ENCODE results near the gene CALR3. TPM values are rescaled to one million over a fixed set of nuclear protein-coding genes. Genes with fewer than 3 reads are reported as not detected.
A peak's percentile ranks its signal among the peaks of the same experiment; 100 is the strongest.

Gene CALR3
- total and polyA plus RNA-seq, 2 of the 8 experiments (the other 6 are each of a cell fraction or from before 2014, with no cell fraction given), result 0.11 to 0.32 TPM

DNA sequence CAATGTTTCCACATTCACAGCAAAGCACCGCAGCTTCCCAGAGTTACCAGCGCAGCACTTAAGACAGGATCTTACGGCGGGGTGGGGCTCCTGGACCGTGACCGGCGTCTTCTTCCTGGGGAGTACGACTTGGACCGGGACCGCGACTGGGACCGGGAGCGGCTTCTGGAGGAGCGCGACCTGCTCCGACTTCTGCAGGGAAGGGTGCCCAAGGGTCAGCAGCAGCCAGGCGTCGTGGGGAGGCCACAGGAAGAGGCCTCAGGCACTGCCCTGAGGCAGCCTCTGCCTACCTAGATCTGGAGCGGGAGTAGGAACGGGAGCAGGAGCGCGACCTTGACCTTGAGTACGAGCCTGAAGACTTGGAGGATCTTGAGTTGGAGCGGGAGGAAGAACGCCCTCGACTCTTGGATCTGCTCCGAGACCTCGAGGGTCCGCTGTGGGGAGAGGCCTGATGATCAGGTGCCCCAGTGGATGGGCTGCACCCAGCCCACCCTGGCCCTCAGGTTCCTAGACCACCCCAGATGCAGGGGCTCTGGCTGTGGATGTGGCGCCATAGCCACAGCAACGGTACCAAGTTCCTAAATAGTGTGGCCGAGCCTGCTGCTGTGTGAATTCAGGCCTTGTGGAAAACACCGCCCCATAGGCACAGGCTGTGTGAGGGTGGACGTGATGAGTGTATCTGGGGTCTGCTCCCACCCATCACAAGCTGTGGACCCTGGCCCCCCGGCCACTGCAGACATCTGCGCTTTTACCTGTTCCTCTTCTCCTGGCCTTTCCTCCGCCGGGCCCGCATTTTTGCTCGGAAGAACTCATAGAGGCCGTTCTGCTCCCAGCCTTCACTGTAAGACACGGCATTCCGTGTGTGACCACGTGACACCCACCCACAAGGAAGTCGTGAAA is 24.4 kb upstream of the CALR3 start:
- Histone ChIP-seq H3K36me3 (ENCODE audit: control insufficient read depth in 2 of 4, insufficient read depth in 4 of 4, low read length in 3 of 4) (peaks cover 35 to 78% (median 74%) of the 10 kb centered on the region in 4 experiments), H3K4me1 (replicated peaks in 1 of 4; ENCODE audit: control insufficient read depth in 3 of 4, insufficient read depth in 4 of 4, low read length in 3 of 4) (no peaks in the 10 kb centered on the region), H2AFZ (ENCODE audit: low read length) (no peak overlapping the region), H3K9ac (replicated peaks in 1 of 4; ENCODE audit: extremely low read depth in 1 of 4, low read depth in 3 of 4, low read length in 3 of 4) (no peak overlapping the region; a peak in 1 of 7 replicates), H2BK5ac (ENCODE audit: low read depth, low read length) (no peak overlapping the region), H3K9me3 (ENCODE audit: insufficient read depth in 2 of 2, low read depth in 1 of 2, low read length in 1 of 2) (no peaks in the 10 kb centered on the region), H4K91ac (replicated peaks; ENCODE audit: insufficient read length, low read length) (no peak overlapping the region), H3K56ac (replicated peaks; ENCODE audit: insufficient read length, low read depth, low read length) (no peak overlapping the region), H2BK12ac (ENCODE audit: low read depth, low read length) (no peak overlapping the region), H2BK120ac (replicated peaks; ENCODE audit: low read depth, low read length) (no peak overlapping the region), H3K18ac (ENCODE audit: extremely low read depth, low read length) (no peak overlapping the region), H3K4ac (replicated peaks; ENCODE audit: insufficient read length, low read depth, low read length) (no peak overlapping the region), H4K5ac (ENCODE audit: insufficient read length, low read depth, low read length) (no peak overlapping the region), H4K8ac (ENCODE audit: extremely low read depth, insufficient read depth, low read length) (no peak overlapping the region), H3K4me2 (ENCODE audit: insufficient read depth in 1 of 2, low read depth in 2 of 2, low read length in 2 of 2) (no peak overlapping the region), H3K27ac (ENCODE audit: low read depth, low read length) (no peak overlapping the region), H3K23ac (ENCODE audit: insufficient read length) (no peak overlapping the region), H2BK20ac (ENCODE audit: low read length) (no peak overlapping the region), H3K14ac (ENCODE audit: insufficient read length) (no peak overlapping the region), H3K4me3 (ENCODE audit: extremely low read depth in 1 of 4, insufficient read depth in 2 of 4, low read depth in 3 of 4, low read length in 4 of 4) (no peak overlapping the region), H3K79me1 (ENCODE audit: low read depth, low read length) (no peaks in the 10 kb centered on the region), H3K27me3 (replicated peaks in 1 of 4; ENCODE audit: control insufficient read depth in 3 of 4, extremely low read depth in 1 of 4, insufficient read depth in 3 of 4, low read length in 3 of 4) (no peaks in the 10 kb centered on the region), H2AK5ac (ENCODE audit: low read depth, low read length) (no peak overlapping the region), H4K20me1 (replicated peaks in 1 of 2; ENCODE audit: control insufficient read depth in 1 of 2, insufficient read depth in 2 of 2, low read length in 2 of 2) (peaks cover 14 to 35% of the 10 kb centered on the region in 2 experiments), H3K79me2 (ENCODE audit: control insufficient read depth in 1 of 2, insufficient read depth in 2 of 2, low read length in 2 of 2) (no peaks in the 10 kb centered on the region), H2BK15ac (ENCODE audit: low read length) (no peak overlapping the region), H3K23me2 (ENCODE audit: low read depth, low read length) (no peaks in the 10 kb centered on the region)
- DNase-seq (ENCODE audit: low read depth in 1 of 2, low spot score in 2 of 2) (no peak), FAIRE-seq (no peak)
- no peak for TF ChIP-seq FOSL1 (IDR thresholded peaks at IDR 0.05; ENCODE audit: insufficient read depth, low read depth, low read length)
- peak in 1 of 2 experiments; percentile 47; a peak in 1 of 3 replicates for TF ChIP-seq POLR2A (IDR thresholded peaks at IDR 0.05; ENCODE audit: control extremely low read depth in 1 of 2, low read depth in 2 of 2, low read length in 2 of 2)
- TF ChIP-seq POLR2AphosphoS5 (IDR thresholded peaks at IDR 0.05; ENCODE audit: low read depth, low read length), result peak; percentile 19; the same call in 1 of the 2 replicates
- ChIA-PET CTCF (ENCODE audit: partially characterized antibody) (interaction anchor here (1.6 kb wide), 1 partner anchor 11 kb away, joined by 5 read pairs; no protein-coding TSS in a partner anchor), POLR2A (ENCODE audit: partially characterized antibody) (interaction anchor here (1.3 to 4.5 kb wide), 2 partner anchors 13 to 33 kb away, joined by 4 to 34 read pairs; no protein-coding TSS in a partner anchor)
- WGBS, 2 experiments (ENCODE audit: extremely low coverage in 1 of 2, insufficient coverage in 1 of 2, insufficient read length in 1 of 2, insufficient replicate concordance in 2 of 2, low coverage in 1 of 2, low lambda C conversion rate in 2 of 2, missing lambda C conversion rate in 1 of 2), result 93% methylated on average over 37 of the region's 45 CpGs; no CpG with 5 or more reads in 1 of the 2 experiments

Measured in H1 (cell line).